ENCODE measurements around the gene C10orf90.
"Not testable (repeated sequence)": the region's sequence is repeated elsewhere in the genome, so short reads cannot be mapped to it uniquely, and the experiment has no call there.

The C10orf90 gene

DNA sequence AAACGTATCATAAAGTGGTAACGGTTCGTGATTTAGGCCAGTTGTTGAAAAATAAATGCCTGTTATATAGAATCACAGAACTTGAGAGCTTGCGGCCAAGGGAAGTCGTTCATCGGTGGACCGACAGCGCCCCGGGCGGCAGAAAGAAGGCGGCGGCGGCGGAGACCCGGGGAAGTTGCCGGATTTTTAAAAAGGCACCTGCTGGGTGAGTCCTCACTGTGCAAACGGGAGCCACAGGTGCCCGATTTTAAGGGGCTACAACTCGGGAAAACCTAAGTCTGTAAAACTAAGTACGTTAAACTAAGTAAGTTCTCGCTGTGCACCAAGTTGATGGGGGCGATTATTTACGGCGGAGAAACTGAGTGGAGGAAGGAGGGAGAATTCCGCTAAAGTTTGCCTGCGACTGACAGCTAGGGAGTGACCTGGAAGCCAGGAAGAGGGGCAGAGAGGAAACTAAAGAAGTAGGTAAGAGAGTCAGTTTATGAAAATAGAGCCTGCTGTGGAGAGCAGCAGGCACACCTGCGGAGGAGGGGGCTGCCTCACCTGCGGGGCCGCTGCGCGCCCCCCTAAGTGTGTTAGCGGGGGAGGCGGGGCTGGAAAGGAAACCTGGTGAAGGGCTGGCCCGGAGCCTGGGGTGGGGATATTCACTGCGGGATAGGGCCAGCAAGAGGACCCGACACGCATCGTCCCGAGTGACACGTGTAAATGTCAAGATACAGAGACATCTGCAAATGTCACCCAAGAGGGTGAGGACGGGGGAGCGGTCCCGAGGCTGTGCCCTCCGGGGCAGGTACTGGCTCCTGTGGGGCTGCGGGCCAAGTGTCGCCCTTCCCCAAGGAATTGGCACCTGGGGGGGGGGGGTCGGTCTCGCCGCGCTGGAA, 283.2 kb downstream of the C10orf90 start:
- peak; percentile 63 for DNase-seq

DNA sequence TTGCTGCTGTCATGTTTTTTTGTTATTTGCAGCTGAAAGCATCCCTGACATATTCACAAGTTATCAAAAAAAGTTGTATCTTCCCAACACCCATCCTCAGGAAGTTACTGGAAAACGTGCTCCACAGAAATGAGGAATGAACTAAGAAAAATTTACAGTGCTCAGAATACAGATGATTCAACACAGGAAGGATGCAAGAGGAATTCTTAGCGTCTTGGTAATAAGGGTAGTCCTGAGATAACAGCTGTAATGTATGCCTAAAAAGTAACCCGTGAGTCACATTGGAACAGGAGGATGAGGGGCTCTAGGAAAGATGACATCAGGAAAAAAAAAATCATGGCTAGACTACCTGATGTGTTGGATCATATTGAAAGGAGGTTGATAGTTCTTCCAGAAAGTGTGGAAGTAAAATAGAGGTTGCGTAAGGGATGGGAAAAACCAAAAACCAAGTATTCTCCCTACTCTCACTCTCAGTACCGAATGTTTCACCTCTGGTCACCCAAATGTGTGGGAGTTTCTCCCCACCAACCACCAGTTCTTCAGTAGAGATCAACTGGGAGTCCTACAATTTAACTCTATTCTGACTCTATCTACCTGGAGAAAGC, 286.1 kb downstream of the C10orf90 start:
- no peak for DNase-seq

DNA sequence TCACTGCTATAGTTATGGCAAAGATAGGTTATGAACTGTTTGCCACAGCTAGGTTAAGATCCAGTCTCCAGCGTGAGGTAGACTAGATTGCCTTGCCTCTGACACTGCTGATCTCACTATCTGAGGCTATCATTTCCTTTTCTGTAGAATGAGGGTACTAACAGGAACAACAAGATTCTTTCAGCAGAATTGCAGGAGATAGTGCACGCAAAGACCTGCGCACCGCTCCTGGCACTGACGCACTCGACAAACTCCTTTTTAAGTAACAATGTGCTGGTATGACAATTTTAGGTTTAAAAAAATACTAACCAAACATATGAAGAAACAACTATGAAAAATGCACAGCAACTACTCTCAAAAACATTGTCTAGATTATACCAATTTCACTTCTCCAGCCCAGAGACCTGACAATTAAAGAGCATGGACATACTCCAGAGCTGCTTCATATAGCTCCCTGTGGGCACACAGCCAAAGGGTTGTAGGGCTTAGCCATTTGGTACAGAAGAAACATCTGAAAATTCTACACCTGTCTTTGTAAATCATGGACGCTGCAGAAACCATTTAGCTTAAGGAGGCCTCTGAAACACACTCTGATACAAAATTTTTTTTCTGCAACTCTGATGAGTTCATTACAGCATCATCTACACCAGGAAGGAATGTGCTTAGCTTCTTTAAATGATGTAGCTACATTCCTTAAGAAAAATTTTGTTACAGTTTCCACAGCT, 290.0 kb downstream of the C10orf90 start:
- no peak for DNase-seq

DNA sequence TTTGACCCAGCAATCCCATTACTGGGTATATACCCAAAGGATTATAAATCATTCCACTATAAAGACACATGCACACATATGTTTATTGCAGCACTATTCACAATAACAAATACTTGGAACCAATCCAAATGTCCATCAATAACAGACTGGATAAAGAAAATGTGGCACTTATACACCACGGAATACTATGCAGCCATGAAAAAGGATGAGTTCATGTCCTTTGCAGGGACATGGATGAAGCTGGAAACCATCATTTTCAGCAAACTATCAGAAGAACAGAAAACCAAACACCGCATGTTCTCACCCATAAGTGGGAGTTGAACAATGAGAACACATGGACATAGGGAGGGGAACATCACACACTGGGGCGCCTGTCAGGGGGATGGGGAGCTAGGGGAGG, 291.3 kb downstream of the C10orf90 start:
- not testable (repeated sequence) for DNase-seq

DNA sequence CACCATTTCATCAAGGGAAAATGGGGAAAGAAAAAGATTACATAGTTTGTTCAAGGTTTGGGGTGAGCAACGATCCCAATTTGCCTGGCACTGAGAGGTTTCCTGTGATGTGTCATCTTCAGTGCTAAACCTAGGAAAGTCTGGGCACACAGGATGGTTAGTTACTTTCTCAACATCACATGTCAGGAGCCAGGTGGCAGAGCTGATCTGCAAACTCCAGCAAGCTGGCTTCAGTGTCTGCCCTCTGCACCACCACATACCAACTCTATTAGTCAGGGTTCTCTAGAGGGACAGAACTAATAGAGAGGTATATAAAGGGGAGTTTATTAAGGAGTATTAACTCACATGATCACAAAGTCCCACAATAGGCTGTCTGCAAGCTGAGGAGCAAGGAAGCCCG, 293.5 kb downstream of the C10orf90 start:
- no peak for DNase-seq

DNA sequence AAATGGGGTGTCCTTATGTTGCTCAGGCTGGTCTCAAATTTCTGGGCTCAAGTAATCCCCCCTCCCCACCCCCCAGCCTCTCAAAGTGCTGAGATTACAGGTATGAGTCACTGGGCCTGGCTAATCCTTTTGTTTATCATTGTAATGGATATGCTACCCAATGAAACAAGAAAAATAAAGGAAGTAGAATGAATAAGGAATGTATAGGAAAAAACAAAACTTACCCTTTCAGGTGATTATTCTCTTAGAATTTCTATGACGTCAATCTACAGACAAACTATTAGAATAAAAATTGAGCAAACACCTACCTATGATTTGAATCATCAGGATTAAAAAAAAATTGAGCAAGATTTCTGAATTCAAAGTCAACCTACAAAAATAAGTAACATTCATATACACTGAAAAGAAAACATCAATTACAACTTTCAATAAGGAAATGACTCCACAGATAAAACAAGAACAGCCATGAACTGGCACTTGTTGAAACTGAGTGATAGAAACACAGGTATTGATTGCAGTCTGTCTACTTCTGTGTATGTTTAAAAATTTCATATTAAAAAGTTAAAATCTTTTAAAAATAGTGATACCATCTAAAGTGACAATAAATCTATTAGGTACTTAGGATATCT, 294.5 kb downstream of the C10orf90 start:
- DNase-seq: no peak

DNA sequence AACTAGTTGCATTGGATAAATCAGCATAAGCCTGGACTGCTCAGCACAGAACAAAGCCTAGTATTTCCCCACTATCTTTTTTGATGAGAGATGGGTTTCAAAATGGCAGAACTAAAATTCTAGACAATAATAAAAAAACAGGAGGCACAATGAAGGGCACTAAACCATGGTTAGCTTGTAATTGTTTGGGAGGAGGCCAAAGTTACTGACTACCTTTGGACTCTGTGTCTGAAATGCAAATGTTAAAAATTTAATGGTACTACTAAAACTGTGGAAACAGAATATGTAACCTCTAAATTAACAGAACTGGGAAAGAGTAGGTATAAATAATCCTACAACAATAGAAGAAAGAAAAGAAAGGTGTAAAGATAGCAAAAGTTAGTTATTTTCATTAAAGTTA, 295.2 kb downstream of the C10orf90 start:
- no peak for DNase-seq
